ENCODE measurements around the gene TCEANC2. TPM values are rescaled to one million over a fixed set of nuclear protein-coding genes. Genes with fewer than 3 reads are reported as not detected.

TCEANC2 gene
- total RNA-seq, 1 donor from 2014 or later = 2.6 TPM

DNA sequence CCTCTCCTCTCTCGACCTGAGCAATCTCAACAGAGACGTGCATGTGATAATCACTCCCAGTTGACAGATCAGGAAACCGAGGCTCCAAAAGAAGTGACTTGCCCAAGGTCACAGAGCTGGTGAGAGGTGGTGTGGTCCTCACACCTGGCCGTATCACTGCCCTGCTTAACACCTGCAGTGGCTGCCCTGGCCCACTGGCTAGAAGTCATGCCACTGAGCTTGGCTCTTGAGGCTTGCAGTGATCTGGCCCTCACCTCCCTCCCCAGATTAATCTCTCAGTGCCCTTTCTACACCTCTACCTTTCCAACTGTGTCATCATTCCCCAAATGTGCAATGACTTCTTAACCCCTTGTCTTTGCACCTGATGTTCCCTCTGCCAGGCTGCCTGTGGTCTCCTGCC is 60.6 kb downstream of the TCEANC2 start:
- no peak for DNase-seq (ENCODE audit: low read depth, low spot score)

DNA sequence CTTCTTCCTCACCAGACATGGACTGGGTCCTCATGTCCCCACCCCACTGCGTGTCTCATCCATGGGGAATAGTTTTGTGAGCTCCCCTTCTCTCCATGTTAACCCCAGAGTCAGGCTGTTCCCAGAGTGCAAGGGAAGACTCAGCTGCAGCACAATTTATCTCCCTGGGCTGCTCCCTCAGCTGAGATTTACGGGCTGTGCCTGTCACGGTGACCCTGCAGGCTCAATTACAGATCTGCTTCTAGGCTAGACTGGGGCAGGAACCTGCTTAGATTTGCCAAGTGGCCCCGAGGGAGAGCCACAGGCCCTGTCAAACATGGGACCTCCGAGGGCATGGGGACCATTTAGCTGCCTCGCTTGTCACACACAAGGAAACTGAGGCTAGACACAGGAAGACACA is 61.5 kb downstream of the TCEANC2 start:
- DNase-seq (ENCODE audit: low read depth, low spot score) = no peak

DNA sequence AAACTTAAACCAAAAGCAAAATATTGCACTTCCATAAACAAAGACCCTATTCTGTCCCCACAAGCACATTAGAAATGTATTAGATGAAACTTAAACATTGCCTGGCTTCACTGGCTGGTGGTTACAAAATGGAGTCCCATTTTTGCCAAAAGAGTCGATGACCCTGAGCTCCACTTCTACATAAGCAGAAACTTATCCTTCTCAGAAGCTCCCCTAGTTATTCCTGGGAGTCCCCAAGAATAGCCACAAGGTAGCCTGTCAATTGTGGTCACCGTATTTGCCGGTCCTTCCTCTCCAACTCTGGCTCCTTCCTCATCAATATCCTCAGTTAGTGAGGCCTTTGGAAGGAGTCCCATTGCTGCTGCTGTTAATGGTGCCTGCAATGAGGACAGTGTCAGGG is 62.1 kb downstream of the TCEANC2 start:
- no peak for DNase-seq (ENCODE audit: low read depth, low spot score)

DNA sequence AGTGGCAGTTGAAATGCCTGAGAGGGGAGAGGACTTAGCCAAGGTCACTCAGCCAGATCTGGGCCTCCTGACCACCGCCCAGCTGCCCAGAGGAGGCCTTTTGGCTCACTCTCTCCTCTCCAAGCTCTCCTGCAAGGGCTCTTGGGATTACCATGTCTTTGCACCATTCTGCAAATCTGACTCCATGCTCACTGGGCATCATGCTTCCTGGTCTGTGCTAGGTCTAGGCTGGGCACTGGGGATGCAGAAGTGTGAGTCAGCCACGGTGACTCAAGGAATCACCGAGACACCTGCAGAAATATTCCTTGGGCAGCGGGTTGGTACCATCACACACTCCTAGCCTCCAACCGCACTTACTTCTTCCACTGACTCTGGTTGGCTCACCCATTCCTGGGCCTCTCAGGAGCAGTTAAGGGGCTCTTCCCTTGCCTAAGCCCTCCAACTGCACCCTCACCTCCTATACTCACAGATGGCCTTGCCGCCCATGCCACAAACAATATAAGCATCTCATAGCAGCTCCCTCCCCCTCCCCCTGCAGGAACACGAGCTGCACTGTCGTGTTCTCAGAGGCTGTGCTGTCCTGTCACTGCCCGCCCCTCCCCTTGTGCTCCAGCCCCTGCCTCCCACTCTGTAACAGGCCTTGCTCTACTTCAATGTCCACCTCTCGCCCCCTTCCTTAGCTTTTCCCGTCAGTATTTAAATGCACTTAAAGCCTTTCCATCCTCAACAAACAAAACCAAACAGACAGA is 64.6 kb downstream of the TCEANC2 start:
- no peak for DNase-seq (ENCODE audit: low read depth, low spot score)

DNA sequence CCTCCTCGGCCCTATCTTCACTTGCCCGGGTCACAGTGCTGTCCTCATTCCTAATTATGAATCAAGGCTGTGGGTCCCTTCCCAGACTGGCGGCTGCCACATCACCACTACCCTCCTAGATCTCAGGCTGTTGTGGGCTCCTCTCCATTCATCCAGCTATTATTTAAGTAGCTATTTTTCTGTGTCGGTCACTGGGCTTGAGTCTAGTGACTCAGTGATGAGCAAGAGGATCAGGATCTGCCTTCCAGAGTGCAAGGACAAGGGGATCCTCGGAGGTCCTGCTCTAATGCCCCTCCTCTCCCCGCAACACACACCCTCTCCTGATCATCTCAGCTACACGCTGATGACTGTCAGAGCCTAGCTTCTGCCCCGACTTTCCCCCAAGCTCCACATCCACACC is 65.3 kb downstream of the TCEANC2 start:
- DNase-seq (ENCODE audit: low read depth, low spot score) = no peak

- no peak for DNase-seq (ENCODE audit: low read depth, low spot score)
These were observed 66.8 kb downstream of the TCEANC2 start for GRCh38 chr1:54120018-54120697.

- DNase-seq (ENCODE audit: low read depth, low spot score) = no peak
These were observed 67.5 kb downstream of the TCEANC2 start for GRCh38 chr1:54120698-54121481.

DNA sequence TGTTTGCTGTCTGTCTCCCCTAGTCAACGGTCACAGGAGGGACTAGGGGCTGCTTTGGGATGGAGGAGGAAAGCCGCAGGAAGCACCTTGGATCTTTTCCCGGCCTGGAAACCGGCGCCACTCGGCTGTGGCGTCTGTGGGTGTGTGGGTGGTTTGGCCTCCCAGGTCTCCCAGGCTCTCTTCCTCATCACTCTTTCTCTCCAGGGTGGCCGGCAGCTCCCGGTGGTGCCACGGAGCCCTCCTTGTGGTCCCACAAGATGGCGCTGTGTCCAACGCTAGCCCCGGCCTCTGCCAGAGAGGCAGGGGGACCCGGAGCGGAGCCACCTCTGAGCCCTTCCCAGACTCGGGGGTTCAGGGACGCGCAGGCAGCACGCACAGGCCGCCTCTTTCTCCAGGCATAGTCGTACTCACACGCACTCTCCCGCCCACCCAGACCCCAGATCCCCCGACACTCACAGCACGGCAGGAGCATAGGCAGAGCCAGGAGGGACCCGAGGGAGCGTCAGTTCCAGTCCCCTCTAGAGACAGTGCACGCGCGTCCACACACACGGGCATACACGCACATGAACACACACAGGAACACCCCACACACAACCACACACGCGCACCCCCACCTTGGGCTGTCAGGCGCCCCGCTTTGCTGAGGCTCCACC is 68.2 kb downstream of the TCEANC2 start:
- peak; percentile 27 for DNase-seq (ENCODE audit: low read depth, low spot score)

GRCh38 chr1:54122135-54122751 is 68.8 kb downstream of the TCEANC2 start:
- no peak for DNase-seq (ENCODE audit: low read depth, low spot score)

GRCh38 chr1:54122992-54123391 is 69.6 kb downstream of the TCEANC2 start:
- no peak for DNase-seq (ENCODE audit: low read depth, low spot score)

DNA sequence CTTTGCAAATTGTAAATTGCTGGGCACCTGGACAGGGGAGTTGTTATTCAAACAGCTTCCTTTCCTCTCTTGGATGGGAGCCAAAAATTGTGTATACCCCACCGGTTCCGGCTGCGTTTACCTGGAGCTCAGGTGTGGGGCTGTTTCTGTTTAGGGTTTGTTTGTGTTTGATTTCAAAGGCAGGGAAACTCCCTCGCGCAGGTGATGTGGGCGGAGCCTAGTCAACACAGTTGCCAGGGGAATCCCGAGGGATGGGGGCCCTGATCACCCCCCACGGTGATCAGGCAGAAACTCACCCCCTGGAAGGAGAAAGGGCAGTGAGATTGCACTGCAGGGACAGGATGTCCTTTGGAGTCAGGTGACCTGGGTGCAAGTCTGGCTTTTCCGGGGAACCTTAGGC is 71.1 kb downstream of the TCEANC2 start:
- DNase-seq (ENCODE audit: low read depth, low spot score) = no peak

- no peak for DNase-seq (ENCODE audit: low read depth, low spot score)
These were observed 71.5 kb downstream of the TCEANC2 start for GRCh38 chr1:54124906-54125305.

DNA sequence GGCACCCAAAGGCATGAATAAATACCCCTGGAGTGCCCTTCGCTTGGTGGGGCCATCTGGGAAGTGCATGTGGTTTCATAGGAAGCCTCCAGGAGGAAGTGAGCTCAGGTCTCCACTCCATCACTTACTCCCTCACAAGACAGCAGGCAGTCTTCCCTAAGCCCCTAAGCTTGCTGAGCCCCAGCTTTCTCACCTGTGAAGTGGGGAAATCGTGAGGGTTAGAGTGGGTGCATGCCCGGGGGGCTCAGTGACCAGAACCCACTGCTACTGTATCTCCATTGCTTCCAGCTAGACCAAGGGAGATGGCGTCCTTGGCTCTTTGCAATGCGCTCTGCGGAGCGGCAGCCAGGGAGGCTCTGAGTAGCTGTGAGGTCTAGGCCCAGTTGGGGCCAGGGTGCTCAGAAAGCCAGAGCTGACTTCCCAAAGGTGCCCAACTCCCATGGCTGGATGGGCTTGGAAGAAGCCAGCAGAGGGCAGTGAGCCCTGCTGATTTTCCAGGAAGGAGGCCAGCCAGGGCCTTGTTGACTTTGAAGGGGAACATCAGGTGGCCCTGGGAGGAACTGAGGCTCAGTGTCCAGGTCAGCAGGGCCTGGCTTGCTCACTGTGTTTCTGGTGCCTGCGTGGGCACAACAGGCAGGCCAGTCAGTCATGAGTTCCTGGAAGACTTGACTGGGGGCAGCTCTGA is 72.1 kb downstream of the TCEANC2 start:
- no peak for DNase-seq (ENCODE audit: low read depth, low spot score)

DNA sequence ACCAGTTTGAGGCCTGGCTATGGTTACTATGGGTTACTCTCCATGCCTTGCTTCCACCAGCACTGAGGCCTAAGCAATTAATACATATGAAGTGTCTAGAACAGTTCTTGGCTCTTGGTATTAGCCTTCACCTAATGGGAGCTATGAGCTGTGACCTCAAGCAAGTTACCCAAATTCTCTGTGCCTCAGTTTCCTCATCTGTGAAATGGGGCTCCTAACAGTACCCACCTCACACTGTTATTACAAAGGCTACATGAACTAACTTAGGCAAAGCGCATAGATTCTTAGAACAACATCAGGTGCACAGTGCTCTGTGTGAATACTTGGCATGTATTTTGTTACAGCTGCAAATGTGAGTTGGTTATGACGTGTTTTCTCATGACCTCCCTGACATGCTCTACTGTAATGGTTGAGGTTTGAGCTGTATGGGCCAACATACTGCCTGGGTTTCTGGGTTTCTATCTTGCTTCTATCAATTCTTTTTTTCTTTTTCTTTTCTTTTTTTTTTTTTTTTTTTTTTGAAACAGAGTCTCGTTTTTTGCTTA is 72.9 kb downstream of the TCEANC2 start:
- DNase-seq (ENCODE audit: low read depth, low spot score) = no peak

- no peak for DNase-seq (ENCODE audit: low read depth, low spot score)
These were observed 74.3 kb downstream of the TCEANC2 start for GRCh38 chr1:54127594-54128300.

- no peak for DNase-seq (ENCODE audit: low read depth, low spot score)
These were observed 76.5 kb downstream of the TCEANC2 start for GRCh38 chr1:54129858-54130257.

GRCh38 chr1:54131419-54131818 is 78.0 kb downstream of the TCEANC2 start:
- DNase-seq (ENCODE audit: low read depth, low spot score) = no peak

DNA sequence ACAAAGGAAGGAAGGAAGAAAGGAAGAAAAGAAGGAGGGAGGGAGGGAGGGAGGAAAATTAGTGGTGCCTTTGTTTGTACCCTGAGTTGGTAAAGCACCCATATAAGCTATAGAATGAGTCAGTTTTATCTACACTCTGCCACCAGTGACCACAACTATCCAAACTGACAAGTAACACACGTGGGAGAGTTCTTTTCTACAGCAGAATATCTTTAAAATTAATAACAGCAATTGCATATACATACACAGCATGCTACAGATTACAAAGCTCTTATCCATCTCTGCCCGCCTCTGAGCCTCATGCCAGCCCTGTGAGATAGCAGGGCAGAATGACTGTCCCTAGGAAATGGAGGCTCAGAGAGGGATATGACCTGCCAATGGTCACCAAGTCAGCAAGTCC is 79.1 kb downstream of the TCEANC2 start:
- DNase-seq (ENCODE audit: low read depth, low spot score) = no peak

GRCh38 chr1:54134295-54134694 is 80.9 kb downstream of the TCEANC2 start:
- no peak for DNase-seq (ENCODE audit: low read depth, low spot score)

All from pulmonary artery endothelial cell (primary cell).